Fibroblast of mammary gland (primary cell): ENCODE measurements around the gene MGMT.

Experiments
- DNase-seq: peaks from one replicate; pipeline ENCODE4 v3.0.0-alpha.2; 2010; ENCODE audit warnings: low read depth
- H3K4me3 ChIP-seq: 2 replicates; pipeline ENCODE4 v1.5.1; 2011; ENCODE audit warnings: low read depth, mild to moderate bottlenecking, low read length, moderate library complexity; ENCODE audit not compliant: control insufficient read depth
- TF ChIP-seq, protein P1 (sequence below): conservative IDR thresholded peaks from 2 replicates; pipeline ENCODE4 v1.5.1; 2011; ENCODE audit warnings: low read depth, low read length, inconsistent platforms; ENCODE audit not compliant: control insufficient read depth, insufficient read depth

Gene MGMT

DNA sequence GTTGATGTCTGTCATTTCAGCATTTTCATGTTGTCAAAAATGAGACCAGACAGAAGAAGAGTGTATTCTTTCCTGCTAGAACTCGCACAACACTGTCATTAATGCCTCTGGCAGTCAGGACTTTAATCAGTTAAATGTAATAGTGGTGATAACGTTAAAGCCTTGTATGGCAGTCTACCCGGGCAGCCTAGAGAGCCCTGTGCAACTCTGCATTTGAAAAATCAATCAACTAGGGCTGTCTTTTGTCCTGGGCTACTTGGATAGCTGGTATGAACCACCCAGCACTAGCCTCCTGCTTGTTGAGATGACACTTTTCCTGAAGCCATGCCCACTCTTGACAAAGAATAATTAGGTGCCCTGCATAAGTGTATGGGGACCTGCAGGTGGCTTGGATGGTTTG is 19.8 kb downstream of the MGMT start:
- no peak overlapping the region for H3K4me3 ChIP-seq
- TF ChIP-seq, protein P1, sequence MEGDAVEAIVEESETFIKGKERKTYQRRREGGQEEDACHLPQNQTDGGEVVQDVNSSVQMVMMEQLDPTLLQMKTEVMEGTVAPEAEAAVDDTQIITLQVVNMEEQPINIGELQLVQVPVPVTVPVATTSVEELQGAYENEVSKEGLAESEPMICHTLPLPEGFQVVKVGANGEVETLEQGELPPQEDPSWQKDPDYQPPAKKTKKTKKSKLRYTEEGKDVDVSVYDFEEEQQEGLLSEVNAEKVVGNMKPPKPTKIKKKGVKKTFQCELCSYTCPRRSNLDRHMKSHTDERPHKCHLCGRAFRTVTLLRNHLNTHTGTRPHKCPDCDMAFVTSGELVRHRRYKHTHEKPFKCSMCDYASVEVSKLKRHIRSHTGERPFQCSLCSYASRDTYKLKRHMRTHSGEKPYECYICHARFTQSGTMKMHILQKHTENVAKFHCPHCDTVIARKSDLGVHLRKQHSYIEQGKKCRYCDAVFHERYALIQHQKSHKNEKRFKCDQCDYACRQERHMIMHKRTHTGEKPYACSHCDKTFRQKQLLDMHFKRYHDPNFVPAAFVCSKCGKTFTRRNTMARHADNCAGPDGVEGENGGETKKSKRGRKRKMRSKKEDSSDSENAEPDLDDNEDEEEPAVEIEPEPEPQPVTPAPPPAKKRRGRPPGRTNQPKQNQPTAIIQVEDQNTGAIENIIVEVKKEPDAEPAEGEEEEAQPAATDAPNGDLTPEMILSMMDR: no peak
- no peak for DNase-seq

DNA sequence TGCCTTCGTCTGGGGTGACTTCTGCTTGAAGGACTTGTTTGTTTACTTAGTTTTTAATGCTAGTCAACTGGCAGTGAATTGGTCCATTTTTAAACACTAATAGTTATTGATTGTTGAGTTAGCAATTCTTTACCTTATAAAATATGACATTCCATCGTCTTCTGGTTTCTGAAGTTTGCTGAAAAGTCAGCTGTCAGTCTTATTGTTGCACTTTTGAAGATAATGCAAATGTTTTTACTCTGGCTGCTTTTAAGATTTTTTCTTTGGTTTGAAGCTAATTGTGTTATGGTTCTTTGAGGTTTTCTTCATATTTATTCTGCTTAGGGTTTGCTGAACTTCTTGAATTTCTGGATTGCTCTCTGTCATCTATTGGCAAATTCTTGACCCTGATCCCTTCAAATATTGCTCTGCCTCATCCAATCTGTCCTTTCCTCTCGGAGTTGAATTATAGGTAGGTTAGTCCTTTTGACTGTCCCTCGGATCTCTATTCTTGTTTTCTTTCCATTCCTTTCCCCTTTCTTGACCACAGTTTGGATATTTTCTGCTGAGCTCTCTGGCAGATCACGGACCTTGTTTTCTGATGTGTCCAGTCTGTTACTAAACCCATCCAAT is 24.2 kb downstream of the MGMT start:
- no peak overlapping the region for H3K4me3 ChIP-seq
- TF ChIP-seq, protein P1: no peak
- peak; percentile 25 for DNase-seq

DNA sequence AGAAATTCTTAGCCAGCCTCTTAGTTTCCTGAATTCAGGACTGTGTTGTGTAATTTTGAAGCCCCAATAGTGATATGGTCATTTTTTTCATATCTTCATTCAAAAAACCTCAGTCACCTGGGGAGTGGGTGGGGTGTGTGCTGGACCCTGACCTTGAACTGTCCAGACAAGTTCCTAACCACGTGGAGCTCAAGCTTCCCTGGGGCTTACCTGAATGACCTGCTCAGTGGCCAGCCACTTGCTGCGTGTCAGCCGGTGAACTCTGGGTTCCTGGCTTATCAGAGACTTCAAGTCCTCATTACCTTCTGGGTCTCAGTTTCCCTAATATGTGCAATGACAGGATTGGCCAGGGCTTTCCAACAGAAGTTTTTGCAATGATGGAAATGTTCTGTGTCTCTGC is 27.1 kb downstream of the MGMT start:
- no peak for DNase-seq
- H3K4me3 ChIP-seq: no peak overlapping the region
- TF ChIP-seq, protein P1: no peak

DNA sequence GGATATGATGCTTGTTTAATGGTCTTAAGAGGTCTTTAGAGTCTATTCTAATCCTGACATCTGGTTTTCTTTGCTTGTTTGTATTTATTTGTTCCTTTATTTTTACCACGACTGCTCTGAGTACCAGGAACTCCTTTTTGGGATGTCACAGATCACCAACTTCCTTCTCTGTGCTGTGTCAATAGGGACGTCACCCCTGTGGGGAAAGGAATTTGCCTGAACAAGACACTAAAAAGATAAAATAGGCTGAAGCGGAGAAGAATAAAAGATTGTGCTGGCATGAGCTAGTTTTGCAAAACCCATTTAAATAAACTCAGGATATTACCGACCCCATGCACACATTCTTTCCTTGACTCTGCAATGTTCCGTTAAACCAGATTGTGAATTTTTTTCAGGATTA is 27.7 kb downstream of the MGMT start:
- no peak overlapping the region for H3K4me3 ChIP-seq
- no peak for DNase-seq
- TF ChIP-seq, protein P1: no peak

DNA sequence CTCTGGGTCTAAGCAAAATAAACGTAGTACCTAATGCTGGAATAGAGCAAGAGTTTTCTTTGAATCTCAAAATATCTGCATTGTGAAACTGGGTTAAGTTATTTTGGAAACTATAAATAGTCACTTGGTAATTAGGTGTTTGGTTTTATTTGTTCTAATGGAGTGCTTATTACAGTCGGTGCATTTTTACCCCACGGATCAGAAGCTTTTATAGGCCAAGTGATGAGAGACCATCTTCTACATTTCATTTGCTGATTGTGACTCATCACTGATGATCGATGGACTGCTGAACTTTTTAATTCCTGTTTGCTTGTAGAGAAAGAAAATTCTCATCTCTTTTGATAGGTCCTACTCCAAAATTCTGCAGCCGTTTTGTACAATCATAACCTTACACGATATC is 28.2 kb downstream of the MGMT start:
- DNase-seq: no peak
- H3K4me3 ChIP-seq: no peak overlapping the region
- TF ChIP-seq, protein P1: no peak

DNA sequence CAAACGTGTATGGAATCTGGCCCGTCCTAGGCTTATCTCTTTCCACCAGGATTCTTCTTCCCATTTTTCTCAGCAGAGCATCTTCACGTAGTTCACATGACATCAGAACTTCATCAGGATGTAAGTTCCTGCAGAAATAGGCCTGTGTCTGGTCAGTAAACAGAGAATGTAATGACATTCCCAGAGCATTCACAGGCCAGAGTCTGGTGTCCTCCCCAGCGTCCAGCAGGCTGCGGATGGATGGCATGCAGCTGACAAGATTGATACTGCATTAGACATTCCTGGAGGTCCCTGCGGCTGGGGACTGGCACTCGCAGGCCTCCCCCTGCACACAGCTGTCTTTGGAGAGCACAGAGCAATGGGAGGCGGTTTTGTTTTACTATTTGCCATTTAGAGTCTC is 28.7 kb downstream of the MGMT start:
- TF ChIP-seq, protein P1: no peak
- no peak overlapping the region for H3K4me3 ChIP-seq
- DNase-seq: no peak

DNA sequence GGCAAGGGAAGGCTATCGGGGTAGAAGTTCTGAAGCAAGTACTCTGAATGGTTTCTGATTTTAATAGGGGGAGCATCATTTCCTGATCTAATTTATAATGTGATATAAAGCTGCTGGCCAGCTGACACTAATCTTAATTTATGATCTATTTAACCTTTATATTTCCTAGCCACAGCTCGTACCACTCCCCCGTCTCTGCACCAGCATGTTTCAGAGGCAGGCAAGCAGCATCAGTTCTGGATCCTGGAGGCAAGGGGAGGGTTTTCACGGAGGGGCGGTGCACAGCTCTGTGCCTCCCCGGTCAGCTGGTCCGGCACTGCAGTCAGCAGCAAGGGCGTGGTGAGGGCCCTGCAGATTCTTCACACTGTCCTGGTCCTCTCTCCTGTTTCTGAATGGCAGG is 30.0 kb downstream of the MGMT start:
- no peak for DNase-seq
- H3K4me3 ChIP-seq: no peak overlapping the region
- TF ChIP-seq, protein P1: no peak
